ENCODE measurements around the gene MKNK1.

MKNK1 gene

GRCh38 chr1:46616277-46617107 lies 12.4 kb upstream of the MKNK1 start, which contains the start of gene MOB3C:
MOB3C (minus strand) TSS chr1:46616811; CDS start chr1:46613321, 3,490 bp downstream.
- CTCF ChIA-PET, result interaction anchor here (0.6 kb wide), 1 partner anchor 77 kb away, joined by 6 read pairs; no protein-coding TSS in a partner anchor
- peak; percentile 63 for DNase-seq (ENCODE audit: low spot score)
- POLR2A ChIA-PET (ENCODE audit: low non-redundant PET), result interaction anchor here (0.6 to 1.3 kb wide), 3 partner anchors 31 to 94 kb away, joined by 3 to 5 read pairs (median 4); partner anchors contain the start of gene ATPAF1
- no peak for TF ChIP-seq CTCF (conservative IDR thresholded peaks at IDR 0.05; ENCODE audit: low read depth)
- H3K27ac ChIP-seq, result peak within 1 kb of the TSS; percentile 93

DNA sequence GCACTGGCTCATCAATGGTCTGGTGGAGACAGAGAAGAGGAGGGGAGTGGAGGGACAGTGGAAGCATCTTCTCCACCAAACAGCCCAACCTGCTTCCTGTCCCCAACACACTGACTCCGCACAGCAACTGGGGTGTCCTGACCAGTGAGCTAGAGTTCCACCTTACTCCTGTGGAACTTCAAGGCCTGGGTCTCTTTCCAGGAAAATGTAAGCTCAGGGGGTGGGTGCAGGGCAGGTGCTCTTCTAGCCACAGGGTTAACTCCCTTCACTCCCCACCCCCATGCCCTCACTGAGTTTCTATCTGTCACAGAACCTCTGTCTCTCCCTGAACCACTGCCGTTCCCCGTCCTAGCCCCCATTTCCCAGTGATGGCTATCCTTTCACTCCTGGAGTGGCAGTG lies 11.7 kb upstream of the MKNK1 start:
- DNase-seq (ENCODE audit: low spot score), result no peak
- TF ChIP-seq CTCF (conservative IDR thresholded peaks at IDR 0.05; ENCODE audit: low read depth), result no peak
- POLR2A ChIA-PET (ENCODE audit: low non-redundant PET), result interaction anchor here (0.6 to 1.3 kb wide), 3 partner anchors 12 to 1095 kb away, joined by 3 to 5 read pairs (median 4); partner anchors contain the start of gene ATPAF1
- H3K27ac ChIP-seq, result peak overlapping the region; percentile 93
- CTCF ChIA-PET, result interaction anchor here (0.6 kb wide), 2 partner anchors 76 to 588 kb away, joined by 3 to 6 read pairs; no protein-coding TSS in a partner anchor

DNA sequence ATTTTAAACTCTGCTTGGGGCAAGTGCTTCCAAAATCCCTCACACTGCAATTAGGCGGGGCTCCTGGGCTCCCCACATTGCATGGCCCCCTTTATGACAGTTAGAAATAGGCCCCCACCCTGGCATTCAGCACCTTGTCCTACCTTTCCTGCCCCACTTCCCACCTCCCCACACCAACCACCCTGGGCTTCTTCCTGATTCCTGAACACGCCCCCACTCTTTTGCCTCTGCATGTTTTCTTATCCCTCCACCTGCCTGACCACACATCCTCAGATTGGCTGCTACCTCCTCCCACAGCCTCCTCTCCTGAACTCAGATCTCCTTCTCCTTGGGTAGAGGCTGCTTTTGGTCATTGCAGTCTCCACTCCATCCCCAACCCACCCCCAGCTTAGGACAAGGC lies 11.0 kb upstream of the MKNK1 start:
- DNase-seq (ENCODE audit: low spot score), result no peak
- ChIA-PET POLR2A (ENCODE audit: low non-redundant PET) (interaction anchor here (0.6 to 0.7 kb wide), 2 partner anchors 12 to 1094 kb away, joined by 3 to 4 read pairs; no protein-coding TSS in a partner anchor), CTCF (interaction anchor here (0.6 kb wide), 1 partner anchor 588 kb away, joined by 3 read pairs; no protein-coding TSS in a partner anchor)
- TF ChIP-seq CTCF (conservative IDR thresholded peaks at IDR 0.05; ENCODE audit: low read depth), result no peak
- H3K27ac ChIP-seq, result peak overlapping the region; percentile 93

DNA sequence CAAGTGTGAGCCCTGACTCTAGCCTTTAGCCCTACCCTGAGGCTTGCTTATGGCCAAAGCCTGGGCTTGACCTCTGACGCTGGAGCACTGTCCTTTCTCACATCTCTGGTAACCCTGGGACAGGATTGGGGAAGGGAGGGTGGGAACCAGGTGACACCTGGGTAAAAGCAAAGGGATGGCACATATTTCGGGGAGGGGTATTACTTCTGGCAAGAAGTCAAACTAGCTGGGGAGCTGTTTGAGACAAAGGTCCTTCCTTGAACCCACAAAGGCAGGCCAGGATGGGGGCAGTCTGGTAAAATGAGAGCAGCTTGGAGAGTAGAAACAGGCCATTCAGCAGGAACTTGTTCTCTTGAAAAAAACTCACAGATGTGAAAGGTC lies 10.5 kb upstream of the MKNK1 start:
- H3K27ac ChIP-seq, result peak overlapping the region; percentile 93
- no peak for DNase-seq (ENCODE audit: low spot score)
- no peak for TF ChIP-seq CTCF (conservative IDR thresholded peaks at IDR 0.05; ENCODE audit: low read depth)
- POLR2A ChIA-PET (ENCODE audit: low non-redundant PET), result no interaction called here
- CTCF ChIA-PET, result interaction anchor here (0.6 kb wide), 1 partner anchor 54 kb away, joined by 4 read pairs; no protein-coding TSS in a partner anchor

DNA sequence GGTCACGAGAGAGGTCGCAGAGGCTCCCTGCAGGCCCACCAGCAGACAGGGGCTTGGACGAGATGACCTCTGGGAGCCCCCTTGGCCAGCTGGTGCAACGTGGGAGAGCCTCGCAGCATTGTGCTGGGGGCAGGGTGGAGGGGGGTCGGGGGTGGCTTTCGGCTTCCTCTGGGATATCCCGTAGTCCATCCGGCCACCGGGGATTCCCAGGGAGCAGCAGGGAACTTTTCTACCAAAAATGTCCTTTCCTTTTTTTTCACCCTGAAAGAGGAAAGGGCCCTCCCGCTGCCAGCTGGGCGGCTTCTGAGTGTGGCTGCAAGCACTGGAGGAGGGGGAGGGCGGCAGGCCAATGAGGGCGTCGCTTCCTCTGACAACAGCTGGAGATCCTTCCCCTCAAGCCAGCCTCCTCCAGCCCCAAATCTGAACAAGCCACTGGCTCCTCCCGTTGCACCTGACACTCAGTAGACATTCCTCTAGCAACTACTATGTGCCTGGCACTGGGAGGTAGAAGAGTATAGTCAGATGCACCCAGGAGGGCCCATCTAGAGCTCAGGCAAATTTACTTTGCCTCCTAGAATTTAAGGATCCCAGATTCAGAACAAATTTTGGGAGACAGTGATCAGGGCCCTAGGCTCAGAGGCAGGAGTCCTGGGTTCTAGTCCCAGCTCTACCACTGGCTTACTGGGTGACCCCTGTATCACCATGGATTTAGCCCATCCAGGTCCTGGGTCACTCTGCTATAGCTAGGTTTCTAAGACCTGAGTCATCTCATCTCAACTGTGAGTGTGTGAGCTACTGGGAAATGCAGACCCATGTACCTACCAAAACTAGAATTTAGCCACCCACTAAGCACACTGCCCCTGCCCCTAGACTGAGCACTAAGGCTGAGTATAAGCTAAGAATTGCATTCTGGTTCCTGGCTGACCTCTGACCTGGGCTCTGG lies 9.9 kb upstream of the MKNK1 start:
- peak; percentile 42 for DNase-seq (ENCODE audit: low spot score)
- POLR2A ChIA-PET (ENCODE audit: low non-redundant PET), result interaction anchor here (0.5 kb wide), 1 partner anchor 254 kb away, joined by 4 read pairs; no protein-coding TSS in a partner anchor

More for the DNA sequence above, 9.9 kb upstream of the MKNK1 start:
- TF ChIP-seq CTCF (conservative IDR thresholded peaks at IDR 0.05; ENCODE audit: low read depth), result no peak
- H3K27ac ChIP-seq, result peak overlapping the region; percentile 93
- CTCF ChIA-PET, result interaction anchor here (0.6 to 0.7 kb wide), 3 partner anchors 55 to 566 kb away, joined by 3 to 4 read pairs (median 3); no protein-coding TSS in a partner anchor

All from RWPE1 (cell line).